Measurements from ENCODE around the gene CNTN2.

The CNTN2 gene

DNA sequence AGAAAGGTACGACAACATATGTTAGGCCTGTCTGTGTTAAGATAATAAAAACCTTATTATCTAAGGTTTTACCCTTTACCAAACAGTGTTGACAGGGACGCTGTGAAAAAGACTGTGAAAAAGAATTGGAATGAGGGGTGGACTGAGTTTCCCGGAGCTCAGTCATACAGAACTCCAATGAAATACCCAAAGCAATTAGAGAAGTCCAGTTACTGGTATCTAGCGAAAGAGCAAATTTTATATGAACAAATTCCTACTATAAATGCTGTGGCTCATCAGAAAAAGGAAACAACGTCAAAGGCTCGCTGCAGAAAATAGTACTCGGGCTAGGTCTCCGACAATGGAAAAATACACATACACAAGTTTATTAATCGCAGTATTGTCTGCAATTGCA, 79.5 kb downstream of the CNTN2 start:
- DNase-seq (ENCODE audit: low spot score): no peak

DNA sequence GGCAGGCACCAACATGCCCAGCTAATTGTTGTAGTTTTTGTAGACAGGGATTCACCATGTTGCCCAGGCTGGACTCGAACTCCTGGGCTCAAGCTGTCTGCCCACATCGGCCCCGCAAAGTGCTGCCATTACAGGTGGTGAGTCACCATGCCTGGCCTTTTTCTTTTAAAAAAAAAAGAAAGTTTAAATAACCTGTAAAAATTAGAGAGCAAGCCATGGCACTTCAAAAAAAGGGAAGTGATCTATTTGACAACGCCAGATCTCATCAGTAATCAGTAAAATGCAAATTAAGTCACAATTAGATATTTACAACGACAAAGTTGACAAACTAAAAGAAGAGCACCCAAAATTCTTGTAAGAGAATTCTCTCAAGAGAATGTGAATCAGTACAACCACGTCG, 81.7 kb downstream of the CNTN2 start:
- DNase-seq (ENCODE audit: low spot score): no peak

- no peak for DNase-seq (ENCODE audit: low spot score)
Measured at GRCh38 chr1:205127646-205128045, 84.6 kb downstream of the CNTN2 start.
